Activated CD8-positive, alpha-beta T cell treated with anti-CD3 and anti-CD28 coated beads, Interleukin-2, amount 10 ng/mL, durations not matched to agents 7 days and 5 days (primary cell): ENCODE results near the gene TMA7. TPM values are rescaled to one million over a fixed set of nuclear protein-coding genes. Genes with fewer than 3 reads are reported as not detected.
"Not testable (repeated sequence)": the region's sequence is repeated elsewhere in the genome, so short reads cannot be mapped to it uniquely, and the experiment has no call there.

Experiments used
- ATAC-seq: fragments of 150-1000 bp; cut with Tn5 transposase; one replicate; pipeline ENCODE4 v1.10.0; 2021; ENCODE audit warnings: moderate library complexity
- CTCF ChIA-PET: fragments of 350-600 bp; sonication (Branson Sonifier 250); formaldehyde crosslinking; loops from one replicate; lab custom pipeline; 2021; ENCODE audit warnings: antibody characterized with exemption; lab: Charles Lee
- POLR2A ChIA-PET: fragments of 350-600 bp; sonication (Branson Sonifier 250); formaldehyde crosslinking; loops from one replicate; lab custom pipeline; 2021; ENCODE audit warnings: antibody characterized with exemption; lab: Charles Lee
- DNase-seq: peaks from one replicate; pipeline ENCODE4 v3.0.0-alpha.2; 2020
- H3K27ac Mint-ChIP-seq: one replicate; pipeline ENCODE4 v1.8.0; 2021; ENCODE audit warnings: mild to moderate bottlenecking, mixed read lengths
- H3K27me3 Mint-ChIP-seq: one replicate; pipeline ENCODE4 v1.8.0; 2021; ENCODE audit warnings: low read depth, mixed read lengths
- H3K36me3 Mint-ChIP-seq: one replicate; pipeline ENCODE4 v1.8.0; 2021; ENCODE audit warnings: low read depth, mixed read lengths
- H3K4me1 Mint-ChIP-seq: one replicate; pipeline ENCODE4 v1.8.0; 2021; ENCODE audit warnings: low read depth, mixed read lengths
- H3K4me3 Mint-ChIP-seq: one replicate; pipeline ENCODE4 v1.8.0; 2021; ENCODE audit warnings: mild to moderate bottlenecking, mixed read lengths
- H3K9me3 Mint-ChIP-seq: one replicate; pipeline ENCODE4 v1.8.0; 2022; ENCODE audit warnings: mixed read lengths; ENCODE audit not compliant: insufficient read depth
- total RNA-seq, 2 experiments: library from RNA; stranded (reverse); gene quantifications; one replicate each; pipeline ENCODE4 v1.2.3, GENCODE V29; 2021

Gene TMA7
- total RNA-seq, 2 experiments from 2014 or later, result 339 to 364 TPM

- Mint-ChIP-seq H3K9me3 (no peaks in the 10 kb centered on the region), H3K4me3 (peak overlapping the region; percentile 84), H3K36me3 (peaks cover 47% of the 10 kb centered on the region), H3K4me1 (peaks cover 48% of the 10 kb centered on the region), H3K27me3 (no peaks in the 10 kb centered on the region), H3K27ac (peak overlapping the region; percentile 85)
- CTCF ChIA-PET, result interaction anchor here (0.8 to 21.8 kb wide), 7 partner anchors 9 to 172 kb away, joined by 3 to 208 read pairs (median 10); partner anchors contain the start of gene PFKFB4
- DNase-seq, result no peak
- POLR2A ChIA-PET, result interaction anchor here (1.1 to 5.0 kb wide), 5 partner anchors 9 to 28 kb away, joined by 3 to 31 read pairs (median 6); a partner anchor contains a TSS
- no peak for ATAC-seq
These were observed 5.3 kb downstream of the TMA7 start for GRCh38 chr3:48445277-48445882.

GRCh38 chr3:48446043-48446424 is 6.0 kb downstream of the TMA7 start:
- Mint-ChIP-seq H3K9me3 (no peaks in the 10 kb centered on the region), H3K27me3 (no peaks in the 10 kb centered on the region), H3K4me3 (peak overlapping the region; percentile 84), H3K27ac (peak overlapping the region; percentile 85), H3K4me1 (peaks cover 48% of the 10 kb centered on the region), H3K36me3 (peaks cover 43% of the 10 kb centered on the region)
- ATAC-seq (peak; percentile 2), DNase-seq (no peak)
- POLR2A ChIA-PET, result interaction anchor here (0.8 to 5.0 kb wide), 9 partner anchors 10 to 145 kb away, joined by 3 to 31 read pairs (median 6); a partner anchor contains a TSS
- CTCF ChIA-PET, result interaction anchor here (0.8 to 21.8 kb wide), 7 partner anchors 10 to 111 kb away, joined by 3 to 208 read pairs (median 10); partner anchors contain the start of gene PFKFB4

DNA sequence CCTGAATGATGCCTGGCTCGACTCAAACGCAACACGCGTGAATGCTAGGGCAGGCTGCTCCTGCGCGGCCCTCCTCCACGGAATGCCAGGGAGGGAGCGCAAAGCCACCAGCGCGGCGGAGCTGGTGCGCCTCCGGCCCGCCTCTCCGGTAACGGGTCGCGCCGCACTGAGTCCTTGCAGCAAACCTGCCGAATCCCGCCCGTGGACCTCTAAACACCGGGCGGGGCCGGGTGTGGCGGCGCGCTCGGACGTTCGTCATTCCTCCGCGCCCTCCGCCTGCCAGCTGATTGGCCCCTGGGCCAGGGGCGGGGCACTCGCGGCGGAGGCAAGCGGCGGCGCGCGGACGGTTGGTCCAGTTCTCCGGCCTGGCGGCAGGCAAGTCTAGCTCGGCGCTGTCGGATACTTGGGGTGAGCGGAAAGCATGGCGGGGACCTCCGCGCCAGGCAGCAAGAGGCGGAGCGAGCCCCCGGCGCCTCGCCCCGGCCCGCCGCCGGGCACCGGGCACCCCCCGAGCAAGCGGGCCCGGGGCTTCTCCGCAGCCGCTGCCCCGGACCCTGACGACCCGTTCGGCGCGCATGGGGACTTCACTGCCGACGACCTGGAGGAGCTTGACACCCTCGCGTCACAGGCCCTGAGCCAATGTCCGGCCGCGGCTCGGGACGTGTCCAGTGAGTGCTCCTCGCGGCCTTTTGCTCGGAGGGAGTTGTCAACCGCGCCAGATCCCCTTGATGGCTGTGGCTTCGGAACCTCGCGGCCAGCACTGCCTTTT is 6.6 kb downstream of the TMA7 start, which contains the start of gene ATRIP:
Gene ATRIP, plus strand, starts transcription at position 313 of the 769 bp plus-strand sequence. Its CDS starts 109 bp downstream, at position 422.
- POLR2A ChIA-PET, result interaction anchor here (0.8 to 5.0 kb wide), 10 partner anchors 9 to 146 kb away, joined by 3 to 31 read pairs (median 6); a partner anchor contains a TSS
- Mint-ChIP-seq H3K9me3 (no peaks in the 10 kb centered on the region), H3K4me3 (peak within 1 kb of the TSS; percentile 84), H3K4me1 (peaks cover 46% of the 10 kb centered on the region), H3K27me3 (no peaks in the 10 kb centered on the region), H3K27ac (peak within 1 kb of the TSS; percentile 87), H3K36me3 (peaks cover 46% of the 10 kb centered on the region)
- CTCF ChIA-PET, result interaction anchor here (0.8 to 21.8 kb wide), 6 partner anchors 10 to 107 kb away, joined by 3 to 208 read pairs (median 9); no protein-coding TSS in a partner anchor
- DNase-seq (peak; percentile 89), ATAC-seq (peak; percentile 97)

DNA sequence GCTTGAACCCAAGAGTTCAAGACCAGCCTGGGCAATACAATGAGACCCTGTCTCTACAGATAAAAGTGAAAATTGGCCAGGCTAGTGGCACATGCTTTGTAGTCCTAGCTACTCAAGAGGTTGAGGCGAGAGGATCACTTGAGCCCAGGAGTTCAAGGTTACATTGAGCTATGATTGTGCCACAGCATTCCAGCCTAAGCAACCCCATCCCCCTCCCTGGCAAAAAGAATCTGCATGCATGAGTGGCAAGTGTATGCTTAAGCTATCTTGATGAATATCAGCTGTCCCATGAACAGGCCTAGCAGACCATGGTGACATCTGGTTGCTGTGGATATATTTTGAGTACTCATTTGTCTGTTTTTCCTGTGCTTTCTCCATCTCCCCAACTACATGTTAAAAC is 11.2 kb downstream of the TMA7 start:
- Mint-ChIP-seq H3K4me1 (peaks cover 23% of the 10 kb centered on the region), H3K4me3 (no peak overlapping the region), H3K27me3 (no peaks in the 10 kb centered on the region), H3K27ac (no peak overlapping the region), H3K36me3 (peaks cover 47% of the 10 kb centered on the region), H3K9me3 (no peaks in the 10 kb centered on the region)
- CTCF ChIA-PET, result interaction anchor here (1.2 to 21.8 kb wide), 3 partner anchors 10 to 98 kb away, joined by 3 to 208 read pairs (median 6); no protein-coding TSS in a partner anchor
- DNase-seq (no peak), ATAC-seq (no peak)
- POLR2A ChIA-PET, result interaction anchor here (0.6 kb wide), 1 partner anchor 21 kb away, joined by 3 read pairs; no protein-coding TSS in a partner anchor

- ChIA-PET POLR2A (interaction anchor here (0.6 to 2.7 kb wide), 3 partner anchors 10 to 58 kb away, joined by 3 to 13 read pairs (median 4); partner anchors contain the start of gene ATRIP), CTCF (interaction anchor here (0.6 to 21.8 kb wide), 4 partner anchors 20 to 158 kb away, joined by 3 to 208 read pairs (median 7); no protein-coding TSS in a partner anchor)
- Mint-ChIP-seq H3K36me3 (peaks cover 56% of the 10 kb centered on the region), H3K4me3 (no peak overlapping the region), H3K4me1 (peaks cover 17% of the 10 kb centered on the region), H3K27me3 (no peaks in the 10 kb centered on the region), H3K27ac (no peak overlapping the region), H3K9me3 (no peaks in the 10 kb centered on the region)
- ATAC-seq (no peak), DNase-seq (no peak)
These were observed 16.4 kb downstream of the TMA7 start for GRCh38 chr3:48456456-48456855.

DNA sequence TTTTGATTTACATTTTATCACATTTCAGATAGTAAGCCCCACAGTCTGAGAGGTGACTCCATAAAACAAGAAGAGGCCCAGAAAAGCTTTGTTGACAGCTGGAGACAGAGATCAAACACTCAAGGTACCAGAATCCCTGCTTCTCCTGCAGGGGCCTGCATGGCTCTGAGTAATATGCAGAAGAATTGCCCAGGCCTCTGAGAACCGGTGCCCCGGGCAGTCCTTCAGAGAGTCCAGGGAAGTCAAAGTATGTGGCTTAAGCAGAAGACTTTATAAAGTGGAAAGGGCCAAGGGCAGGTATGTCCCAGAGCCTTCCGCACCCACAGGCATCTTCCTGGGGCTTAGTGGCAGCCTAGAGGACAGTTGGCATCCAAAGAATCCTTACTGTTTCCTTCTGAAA is 19.3 kb downstream of the TMA7 start:
- Mint-ChIP-seq H3K4me3 (no peak overlapping the region), H3K4me1 (peaks cover 19% of the 10 kb centered on the region), H3K27ac (no peak overlapping the region), H3K9me3 (no peaks in the 10 kb centered on the region), H3K27me3 (no peaks in the 10 kb centered on the region), H3K36me3 (peaks cover 41% of the 10 kb centered on the region)
- ChIA-PET POLR2A (no interaction called here), CTCF (interaction anchor here (0.9 to 21.8 kb wide), 3 partner anchors 19 to 98 kb away, joined by 3 to 208 read pairs (median 4); partner anchors contain the start of genes CCDC51, PFKFB4 and TMA7)
- ATAC-seq (no peak), DNase-seq (no peak)

DNA sequence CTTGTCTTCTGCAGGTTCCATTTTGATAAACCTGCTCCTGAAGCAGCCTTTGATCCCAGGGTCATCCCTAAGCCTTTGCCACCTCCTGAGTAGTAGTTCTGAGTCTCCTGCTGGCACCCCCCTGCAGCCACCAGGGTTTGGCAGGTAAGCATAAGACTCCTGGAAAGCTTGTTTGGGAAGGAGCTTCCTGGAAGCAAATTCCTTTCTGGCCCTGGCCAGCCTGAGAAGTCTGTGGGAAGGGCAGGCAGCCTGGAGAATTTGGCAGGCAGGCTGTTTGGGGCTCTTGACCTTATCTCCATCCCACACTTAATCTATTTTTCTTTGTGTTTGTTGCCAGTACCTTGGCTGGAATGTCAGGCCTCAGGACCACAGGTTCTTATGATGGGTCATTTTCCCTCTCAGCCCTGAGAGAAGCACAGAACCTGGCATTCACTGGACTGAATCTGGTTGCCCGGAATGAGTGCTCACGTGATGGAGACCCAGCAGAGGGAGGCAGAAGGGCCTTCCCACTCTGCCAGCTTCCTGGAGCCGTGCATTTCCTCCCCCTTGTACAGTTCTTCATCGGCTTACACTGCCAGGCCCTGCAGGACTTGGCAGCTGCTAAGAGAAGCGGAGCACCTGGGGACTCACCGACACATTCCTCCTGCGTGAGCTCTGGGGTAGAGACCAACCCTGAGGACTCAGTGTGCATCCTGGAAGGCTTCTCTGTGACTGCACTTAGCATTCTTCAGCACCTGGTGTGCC is 19.9 kb downstream of the TMA7 start:
- no peaks in the 10 kb centered on the region for H3K9me3 Mint-ChIP-seq
- no peak overlapping the region for H3K4me3 Mint-ChIP-seq
- H3K4me1 Mint-ChIP-seq, result peaks cover 19% of the 10 kb centered on the region
- peaks cover 38% of the 10 kb centered on the region for H3K36me3 Mint-ChIP-seq
- POLR2A ChIA-PET, result no interaction called here
- DNase-seq (no peak), ATAC-seq (no peak)
- no peaks in the 10 kb centered on the region for H3K27me3 Mint-ChIP-seq
- H3K27ac Mint-ChIP-seq, result no peak overlapping the region
- CTCF ChIA-PET, result interaction anchor here (1.6 to 21.8 kb wide), 2 partner anchors 20 to 24 kb away, joined by 4 to 208 read pairs; partner anchors contain the start of genes CCDC51 and TMA7

DNA sequence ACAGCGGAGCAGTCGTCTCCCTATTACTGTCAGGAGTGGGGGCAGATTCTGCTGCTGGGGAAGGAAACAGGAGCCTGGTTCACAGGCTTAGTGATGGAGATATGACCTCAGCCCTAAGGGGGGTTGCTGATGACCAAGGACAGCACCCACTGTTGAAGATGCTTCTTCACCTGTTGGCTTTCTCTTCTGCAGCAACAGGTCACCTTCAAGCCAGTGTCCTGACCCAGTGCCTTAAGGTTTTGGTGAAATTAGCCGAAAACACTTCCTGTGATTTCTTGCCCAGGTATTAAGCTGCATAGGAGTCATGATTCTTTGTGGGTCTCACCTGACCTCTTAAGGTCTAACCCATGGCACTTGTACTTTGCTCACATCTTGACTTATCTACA is 20.5 kb downstream of the TMA7 start:
- POLR2A ChIA-PET, result no interaction called here
- H3K4me3 Mint-ChIP-seq, result no peak overlapping the region

DNA sequence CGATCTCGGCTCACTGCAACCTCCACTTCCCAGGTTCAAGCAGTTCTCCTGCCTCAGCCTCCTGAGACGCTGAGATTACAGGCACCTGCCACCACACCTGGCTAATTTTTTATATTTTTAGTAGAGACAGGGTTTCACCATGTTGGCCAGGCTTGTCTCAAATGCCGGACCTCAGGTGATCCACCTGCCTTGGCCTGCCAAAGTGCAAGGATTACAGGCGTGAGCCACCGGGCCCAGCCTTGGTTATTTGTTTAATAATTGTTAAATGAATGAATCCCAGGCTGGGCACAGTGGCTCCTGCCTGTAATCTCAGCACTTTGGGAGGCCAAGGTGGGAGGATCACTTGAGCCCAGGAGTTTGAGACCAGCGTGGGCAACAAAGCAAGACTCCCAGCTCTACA is 21.7 kb downstream of the TMA7 start:
- not testable (repeated sequence) for H3K9me3 Mint-ChIP-seq

More for the DNA sequence above, 20.5 kb downstream of the TMA7 start:
- peaks cover 41% of the 10 kb centered on the region for H3K36me3 Mint-ChIP-seq
- ATAC-seq (no peak), DNase-seq (no peak)
- peaks cover 24% of the 10 kb centered on the region for H3K4me1 Mint-ChIP-seq
- no peaks in the 10 kb centered on the region for H3K27me3 Mint-ChIP-seq
- CTCF ChIA-PET, result interaction anchor here (21.8 kb wide), 1 partner anchor 24 kb away, joined by 208 read pairs; no protein-coding TSS in a partner anchor
- H3K27ac Mint-ChIP-seq, result peak overlapping the region; percentile 26
- H3K9me3 Mint-ChIP-seq, result no peaks in the 10 kb centered on the region

DNA sequence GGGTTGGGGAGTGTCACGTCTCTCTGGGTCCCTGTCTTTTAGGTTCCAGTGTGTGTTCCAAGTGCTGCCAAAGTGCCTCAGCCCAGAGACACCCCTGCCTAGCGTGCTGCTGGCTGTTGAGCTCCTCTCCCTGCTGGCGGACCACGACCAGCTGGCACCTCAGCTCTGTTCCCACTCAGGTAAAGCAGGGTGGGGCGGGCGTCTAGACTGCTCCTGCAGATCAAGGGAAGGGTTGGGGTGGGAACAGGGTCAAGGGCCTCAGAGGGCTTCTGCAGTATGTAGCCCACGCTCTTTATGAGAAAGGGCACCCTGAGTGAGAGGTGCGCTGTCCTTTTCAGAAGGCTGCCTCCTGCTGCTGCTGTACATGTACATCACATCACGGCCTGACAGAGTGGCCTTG is 23.6 kb downstream of the TMA7 start:
- H3K4me3 Mint-ChIP-seq, result no peak overlapping the region
- POLR2A ChIA-PET, result interaction anchor here (0.8 to 2.1 kb wide), 5 partner anchors 9 to 51 kb away, joined by 3 to 8 read pairs (median 5); partner anchors contain the start of genes ATRIP, CCDC51 and TMA7

More for the DNA sequence above, 21.7 kb downstream of the TMA7 start:
- POLR2A ChIA-PET, H3K27me3 Mint-ChIP-seq, H3K4me3 Mint-ChIP-seq, H3K27ac Mint-ChIP-seq, ATAC-seq, DNase-seq: not testable (repeated sequence)
- CTCF ChIA-PET, result interaction anchor here (21.8 kb wide), 1 partner anchor 25 kb away, joined by 208 read pairs; no protein-coding TSS in a partner anchor
- peaks cover 30% of the 10 kb centered on the region for H3K4me1 Mint-ChIP-seq
- peaks cover 49% of the 10 kb centered on the region for H3K36me3 Mint-ChIP-seq

More for the DNA sequence above, 23.6 kb downstream of the TMA7 start:
- DNase-seq (no peak), ATAC-seq (no peak)
- peaks cover 46% of the 10 kb centered on the region for H3K4me1 Mint-ChIP-seq
- H3K9me3 Mint-ChIP-seq, result no peaks in the 10 kb centered on the region
- no peaks in the 10 kb centered on the region for H3K27me3 Mint-ChIP-seq
- peaks cover 61% of the 10 kb centered on the region for H3K36me3 Mint-ChIP-seq
- CTCF ChIA-PET, result interaction anchor here (0.9 to 21.8 kb wide), 5 partner anchors 27 to 86 kb away, joined by 3 to 208 read pairs (median 4); no protein-coding TSS in a partner anchor
- peak overlapping the region; percentile 58 for H3K27ac Mint-ChIP-seq
